Esophagus squamous epithelium (tissue), 4 donors: ENCODE data around the gene ZNF439.

Experiments used
- POLR2A ChIP-seq, 4 donors: fragments of 450-650 bp; IDR thresholded peaks; one replicate each; pipeline ENCODE4 v1.6.1; 2017; ENCODE audit warnings: antibody characterized with exemption in 4 of 4, mild to moderate bottlenecking in 4 of 4, moderate library complexity in 3 of 4
- TF ChIP-seq, protein P1 (sequence below), 6 experiments: fragments of 450-650 bp in 4 of 6; fragments of 200-600 bp in 2 of 6; sonication (generic) in 2 of 6; IDR thresholded peaks; one replicate each; pipeline ENCODE4 v1.5.1; 2016 to 2019; ENCODE audit warnings: antibody characterized with exemption in 6 of 6, mild to moderate bottlenecking in 4 of 6, moderate library complexity in 4 of 6

DNA sequence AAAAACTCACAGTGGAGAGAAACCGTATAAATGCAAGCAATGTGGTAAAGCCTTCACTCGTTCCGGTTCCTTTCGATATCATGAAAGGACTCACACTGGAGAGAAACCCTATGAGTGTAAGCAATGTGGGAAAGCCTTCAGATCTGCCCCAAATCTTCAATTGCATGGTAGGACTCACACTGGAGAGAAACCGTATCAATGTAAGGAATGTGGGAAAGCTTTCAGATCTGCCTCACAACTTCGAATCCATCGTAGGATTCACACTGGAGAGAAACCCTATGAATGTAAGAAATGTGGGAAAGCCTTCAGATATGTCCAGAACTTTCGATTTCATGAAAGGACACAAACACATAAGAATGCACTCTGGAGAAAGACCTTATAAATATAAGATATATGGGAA is 19.7 kb downstream of the ZNF439 start:
- TF ChIP-seq, protein P1, sequence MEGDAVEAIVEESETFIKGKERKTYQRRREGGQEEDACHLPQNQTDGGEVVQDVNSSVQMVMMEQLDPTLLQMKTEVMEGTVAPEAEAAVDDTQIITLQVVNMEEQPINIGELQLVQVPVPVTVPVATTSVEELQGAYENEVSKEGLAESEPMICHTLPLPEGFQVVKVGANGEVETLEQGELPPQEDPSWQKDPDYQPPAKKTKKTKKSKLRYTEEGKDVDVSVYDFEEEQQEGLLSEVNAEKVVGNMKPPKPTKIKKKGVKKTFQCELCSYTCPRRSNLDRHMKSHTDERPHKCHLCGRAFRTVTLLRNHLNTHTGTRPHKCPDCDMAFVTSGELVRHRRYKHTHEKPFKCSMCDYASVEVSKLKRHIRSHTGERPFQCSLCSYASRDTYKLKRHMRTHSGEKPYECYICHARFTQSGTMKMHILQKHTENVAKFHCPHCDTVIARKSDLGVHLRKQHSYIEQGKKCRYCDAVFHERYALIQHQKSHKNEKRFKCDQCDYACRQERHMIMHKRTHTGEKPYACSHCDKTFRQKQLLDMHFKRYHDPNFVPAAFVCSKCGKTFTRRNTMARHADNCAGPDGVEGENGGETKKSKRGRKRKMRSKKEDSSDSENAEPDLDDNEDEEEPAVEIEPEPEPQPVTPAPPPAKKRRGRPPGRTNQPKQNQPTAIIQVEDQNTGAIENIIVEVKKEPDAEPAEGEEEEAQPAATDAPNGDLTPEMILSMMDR (IDR thresholded peaks at IDR 0.05) = no peak
- no peak for TF ChIP-seq POLR2A (IDR thresholded peaks at IDR 0.05)
